GM12878 (cell line): ENCODE data around the gene SORCS2. TPM values are rescaled to one million over a fixed set of nuclear protein-coding genes. Genes with fewer than 3 reads are reported as not detected.

ENCODE experiments used
- ATAC-seq: fragments of 200-7000 bp; cut with Tn5 transposase; 3 replicates; pipeline ENCODE4 v1.9.1; 2020; ENCODE audit warnings: mild to moderate bottlenecking, moderate library complexity
- BruUV-seq: library from RNA; stranded (reverse); fragments of 400-500 nt; replicated peaks from 2 replicates; lab custom pipeline; 2021; lab: Mats Ljungman, UMichigan
- CTCF ChIA-PET: fragments of 300-600 bp; sonication (Branson Sonifier 250); formaldehyde crosslinking; extraction: SDS; loops from one replicate; lab custom pipeline; 2021; ENCODE audit warnings: inconsistent platforms; lab: Yijun Ruan, JAX
- POLR2A ChIA-PET: fragments of 350-600 bp; formaldehyde crosslinking; extraction: SDS; loops from one replicate; lab custom pipeline; 2021; ENCODE audit warnings: inconsistent platforms; lab: Charles Lee
- RAD21 ChIA-PET: fragments of 300-600 bp; sonication (Branson Sonifier 250); formaldehyde crosslinking; loops from one replicate; lab custom pipeline; 2023; ENCODE audit warnings: antibody characterized with exemption; ENCODE audit not compliant: unreplicated experiment; lab: Charles Lee
- SMC1A ChIA-PET: fragments of 300-600 bp; sonication (Branson Sonifier 250); formaldehyde crosslinking; loops from one replicate; lab custom pipeline; 2023; ENCODE audit not compliant: unreplicated experiment, uncharacterized antibody; lab: Charles Lee
- DNase-seq: peaks from one replicate; pipeline ENCODE4 v3.0.0-alpha.2; 2011; ENCODE audit warnings: low read depth, low spot score
- FAIRE-seq: peaks from 3 replicates; lab custom pipeline; 2011; peaks lifted over from hg19 to GRCh38; lab: Jason Lieb, UNC
- H2AFZ ChIP-seq: 2 replicates; pipeline ENCODE4 v1.6.0; 2011; ENCODE audit warnings: low read depth, low read length, control low read depth; ENCODE audit not compliant: control insufficient read depth
- H3K27ac ChIP-seq: 2 replicates; pipeline ENCODE4 v1.5.1; 2011; ENCODE audit warnings: control low read depth; ENCODE audit not compliant: control insufficient read depth, insufficient read depth
- H3K27me3 ChIP-seq, 2 experiments: replicated peaks in 1 of 2; 2 replicates each; pipeline versions ENCODE4 v1.6.0 to v1.6.1; 2011; ENCODE audit warnings: low read length in 1 of 2; ENCODE audit not compliant: control insufficient read depth in 2 of 2, insufficient read depth in 2 of 2
- H3K36me3 ChIP-seq, 2 experiments: 2 replicates each; pipeline ENCODE4 v1.5.1; 2011; ENCODE audit warnings: low read length in 1 of 2; ENCODE audit not compliant: control insufficient read depth in 2 of 2, insufficient read depth in 2 of 2
- H3K4me1 ChIP-seq: 2 replicates; pipeline ENCODE4 v1.6.1; 2011; ENCODE audit warnings: mild to moderate bottlenecking, low read length, moderate library complexity, mixed read lengths; ENCODE audit not compliant: control insufficient read depth, insufficient read depth
- H3K4me2 ChIP-seq: 2 replicates; pipeline ENCODE4 v1.6.0; 2011; ENCODE audit warnings: control low read depth; ENCODE audit not compliant: control insufficient read depth, insufficient read depth
- H3K4me3 ChIP-seq: fragments of 200-600 bp; sonication (generic); 2 replicates; pipeline ENCODE4 v1.5.1; 2016
- H3K79me2 ChIP-seq: 2 replicates; pipeline ENCODE4 v1.6.0; 2011; ENCODE audit warnings: low read length; ENCODE audit not compliant: control insufficient read depth, insufficient read depth
- H3K9ac ChIP-seq: 2 replicates; pipeline ENCODE4 v1.8.0; 2011; ENCODE audit warnings: low read length, control low read depth, mixed read lengths; ENCODE audit not compliant: control insufficient read depth, insufficient read depth
- H3K9me3 ChIP-seq: replicated peaks from 3 replicates; pipeline ENCODE4 v1.5.1; 2011; ENCODE audit warnings: mild to moderate bottlenecking, low read length; ENCODE audit not compliant: control insufficient read depth, insufficient read depth
- H4K20me1 ChIP-seq: 2 replicates; pipeline ENCODE4 v1.6.0; 2011; ENCODE audit not compliant: control insufficient read depth, insufficient read depth
- ESRRA ChIP-seq: IDR thresholded peaks from 2 replicates; pipeline ENCODE4 v1.6.1; 2012; ENCODE audit warnings: mild to moderate bottlenecking, low read length, improper control_type of control experiment
- FOS ChIP-seq: IDR thresholded peaks from 3 replicates; pipeline ENCODE4 v1.6.1; 2011; ENCODE audit warnings: borderline replicate concordance; ENCODE audit not compliant: insufficient read length; ENCODE audit errors: extremely low read depth
- HCFC1 ChIP-seq: fragments of 150-350 bp; IDR thresholded peaks from 2 replicates; pipeline ENCODE4 v1.6.1; 2014; ENCODE audit warnings: low read length
- IKZF1 ChIP-seq: fragments of 450-650 bp; conservative IDR thresholded peaks from 2 replicates; pipeline ENCODE4 v1.6.1; 2017; ENCODE audit warnings: antibody characterized with exemption, mild to moderate bottlenecking
- IKZF2 ChIP-seq, 2 experiments: fragments of 450-650 bp; IDR thresholded peaks; 2 replicates each; pipeline ENCODE4 v1.6.1; 2017; ENCODE audit warnings: mild to moderate bottlenecking in 2 of 2, moderate library complexity in 2 of 2
- MEF2A ChIP-seq: IDR thresholded peaks from 2 replicates; pipeline ENCODE4 v1.6.1; 2011; ENCODE audit warnings: low read depth, mild to moderate bottlenecking, low read length, moderate library complexity; ENCODE audit not compliant: insufficient read depth
- NKRF ChIP-seq: fragments of 450-650 bp; conservative IDR thresholded peaks from 2 replicates; pipeline ENCODE4 v1.6.1; 2017; ENCODE audit warnings: mild to moderate bottlenecking, moderate library complexity
- NR2F1 ChIP-seq: fragments of 450-650 bp; conservative IDR thresholded peaks from 2 replicates; pipeline ENCODE4 v1.6.1; 2017; ENCODE audit warnings: mild to moderate bottlenecking
- RB1 ChIP-seq: fragments of 450-650 bp; formaldehyde crosslinking; IDR thresholded peaks from 2 replicates; pipeline ENCODE4 v1.6.1; 2017; ENCODE audit warnings: mild to moderate bottlenecking, borderline replicate concordance
- RBBP5 ChIP-seq: fragments of 200-600 bp; sonication (generic); conservative IDR thresholded peaks from 2 replicates; pipeline ENCODE4 v1.6.1; 2016
- STAT3 ChIP-seq: IDR thresholded peaks from 2 replicates; pipeline ENCODE4 v1.6.1; 2011; ENCODE audit warnings: low read depth, low read length, improper control_type of control experiment
- TCF7 ChIP-seq: IDR thresholded peaks from 2 replicates; pipeline ENCODE4 v1.6.1; 2014; ENCODE audit warnings: antibody characterized with exemption, borderline replicate concordance
- ZNF207 ChIP-seq: fragments of 450-650 bp; IDR thresholded peaks from 2 replicates; pipeline ENCODE4 v1.6.1; 2014; ENCODE audit warnings: antibody characterized with exemption, mild to moderate bottlenecking, borderline replicate concordance
- WGBS: methylation state at CpG from one replicate; pipeline ENCODE4 v1.1.6; 2016; ENCODE audit warnings: low lambda C conversion rate; ENCODE audit not compliant: insufficient replicate concordance, insufficient coverage; ENCODE audit errors: missing lambda C conversion rate; 5-methylcytosine and 5-hydroxymethylcytosine counted together
- in situ Hi-C: fragments of 300-500 bp; cut with MboI; formaldehyde crosslinking; loops from 9 replicates; pipeline ENCODE4 v1.14.3; 2018; ENCODE audit warnings: mixed read lengths
- intact Hi-C: fragments of 100-400 bp; cut with micrococcal nuclease; formaldehyde crosslinking; loops from one replicate; pipeline ENCODE4 v1.14.2; 2022; ENCODE audit not compliant: unreplicated experiment
- polyA plus RNA-seq, 11 experiments: library from polyadenylated mRNA; depleted of rRNA in 4 of 11; unstranded in 6 of 11; stranded (reverse) in 5 of 11; fragments of >200 nt; fragmentation: Nextera tagmentation in 4 of 11; fragmentation: Illumina TruSeq in 1 of 11; extraction: Ambion mirVana in 4 of 11; extraction: Trizol in 1 of 11; gene quantifications; 1 replicate in 1 of 11; 2 replicates in 10 of 11; pipeline versions ENCODE4 v1.2.1 to v1.2.3, GENCODE V29; 2011 to 2016; ENCODE audit warnings: inconsistent platforms in 2 of 11, missing spikeins in 2 of 11, low read depth in 1 of 11
- total RNA-seq, 4 experiments: library from RNA; depleted of rRNA in 3 of 4; stranded (reverse); fragments of >200 nt in 3 of 4; fragmentation: Illumina TruSeq in 1 of 4; extraction: Trizol in 1 of 4; gene quantifications; 2 replicates each; pipeline versions ENCODE4 v1.2.1 to v1.2.3, GENCODE V29; 2013 to 2021
- TF ChIP-seq, protein P1 (sequence below): IDR thresholded peaks from 2 replicates; pipeline ENCODE4 v1.6.1; 2012; ENCODE audit warnings: low read depth, low read length, improper control_type of control experiment

SORCS2 gene
- total and polyA plus RNA-seq, 10 of the 15 experiments (the other 5 are each of a cell fraction or from before 2014, with no cell fraction given) = 0.01 to 0.15 (median 0.05) TPM; not detected in 5

DNA sequence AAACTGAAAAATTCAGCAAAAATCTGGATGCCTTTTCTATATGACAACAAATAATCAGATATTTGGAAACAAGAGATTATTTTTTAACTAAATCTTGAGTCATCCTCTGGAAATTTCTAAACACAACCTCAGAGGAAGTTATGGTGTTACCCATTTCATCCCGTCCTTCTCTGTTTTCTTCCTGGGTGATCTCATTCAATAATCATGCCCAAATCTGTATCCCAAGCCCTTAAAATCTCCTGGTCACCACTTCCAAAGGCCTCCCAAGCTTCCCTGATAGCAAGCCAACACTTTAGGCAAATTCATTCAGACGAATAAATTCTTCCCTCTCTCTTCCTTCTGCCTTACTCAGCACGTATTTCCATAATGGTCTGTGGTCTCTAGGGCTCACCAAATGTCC, 9.7 kb upstream of the SORCS2 start:
- no peak for FAIRE-seq
- ChIA-PET POLR2A (no interaction called here), CTCF (no interaction called here), SMC1A (no interaction called here), RAD21 (no interaction called here)
- H2AFZ ChIP-seq = no peak overlapping the region
- DNase-seq = no peak
- no peak for ATAC-seq
- H3K4me3 ChIP-seq = no peak overlapping the region
- no peak overlapping the region for H3K4me2 ChIP-seq
- WGBS = 3% methylated on average over 3 of the region's 3 CpGs
- H3K9me3 ChIP-seq = no peaks in the 10 kb centered on the region; the same call in 2 of the 3 replicates
- H3K36me3 ChIP-seq = no peaks in the 10 kb centered on the region
- no peaks in the 10 kb centered on the region for H3K79me2 ChIP-seq
- TF ChIP-seq STAT3 = no peak
- H3K4me1 ChIP-seq = no peaks in the 10 kb centered on the region
- intact Hi-C loops = loop anchor here (10.0 kb wide), 1 partner anchor 532 kb away; no protein-coding TSS in a partner anchor
- BruUV-seq = no TSS peak
- H3K27ac ChIP-seq = no peak overlapping the region
- no peaks in the 10 kb centered on the region for H4K20me1 ChIP-seq
- in situ Hi-C loops = no loop called here
- H3K27me3 ChIP-seq = no peaks in the 10 kb centered on the region
- no peak overlapping the region for H3K9ac ChIP-seq

- Histone ChIP-seq H3K79me2 (no peaks in the 10 kb centered on the region), H4K20me1 (no peaks in the 10 kb centered on the region), H3K27me3 (peaks cover 0 to under 1% of the 10 kb centered on the region in 2 experiments; a peak in 2 of 4 replicates), H3K9me3 (no peaks in the 10 kb centered on the region; the same call in 2 of the 3 replicates), H3K4me2 (no peak overlapping the region), H3K27ac (no peak overlapping the region), H2AFZ (no peak overlapping the region), H3K36me3 (no peaks in the 10 kb centered on the region), H3K4me1 (no peaks in the 10 kb centered on the region), H3K4me3 (no peak overlapping the region), H3K9ac (no peak overlapping the region)
- in situ Hi-C loops = no loop called here
- ChIA-PET CTCF (interaction anchor here (1.3 kb wide), 1 partner anchor 21 kb away, joined by 3 read pairs; no protein-coding TSS in a partner anchor), SMC1A (no interaction called here), POLR2A (no interaction called here), RAD21 (no interaction called here)
- 0% methylated on average over 4 of the region's 4 CpGs for WGBS
- no peak for FAIRE-seq
- intact Hi-C loops = loop anchor here (10.0 kb wide), 1 partner anchor 532 kb away; no protein-coding TSS in a partner anchor
- no TSS peak for BruUV-seq
- ATAC-seq = no peak
- DNase-seq = no peak
- TF ChIP-seq HCFC1 (no peak), ESRRA (no peak), RB1 (no peak), RBBP5 (no peak), IKZF1 (no peak), IKZF2 (IDR thresholded peaks at IDR 0.05) (no peak), FOS (no peak), TCF7 (no peak), ZNF207 (no peak), MEF2A (no peak), NR2F1 (no peak), NKRF (no peak)
- TF ChIP-seq, protein P1, sequence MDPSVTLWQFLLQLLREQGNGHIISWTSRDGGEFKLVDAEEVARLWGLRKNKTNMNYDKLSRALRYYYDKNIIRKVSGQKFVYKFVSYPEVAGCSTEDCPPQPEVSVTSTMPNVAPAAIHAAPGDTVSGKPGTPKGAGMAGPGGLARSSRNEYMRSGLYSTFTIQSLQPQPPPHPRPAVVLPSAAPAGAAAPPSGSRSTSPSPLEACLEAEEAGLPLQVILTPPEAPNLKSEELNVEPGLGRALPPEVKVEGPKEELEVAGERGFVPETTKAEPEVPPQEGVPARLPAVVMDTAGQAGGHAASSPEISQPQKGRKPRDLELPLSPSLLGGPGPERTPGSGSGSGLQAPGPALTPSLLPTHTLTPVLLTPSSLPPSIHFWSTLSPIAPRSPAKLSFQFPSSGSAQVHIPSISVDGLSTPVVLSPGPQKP = no peak
These were observed 9.2 kb upstream of the SORCS2 start for GRCh38 chr4:7183161-7183560.
